IMR-90 (cell line): Measurements from ENCODE around the gene CENPA. TPM values are rescaled to one million over a fixed set of nuclear protein-coding genes. Genes with fewer than 3 reads are reported as not detected.

Experiments
- ATAC-seq: fragments of 200-7000 bp; cut with Tn5 transposase; 2 replicates; pipeline ENCODE4 v1.9.1; 2020; ENCODE audit warnings: low read depth, mild to moderate bottlenecking, moderate library complexity
- BruUV-seq: library from RNA; stranded (reverse); fragments of 400-500 nt; replicated peaks from 2 replicates; lab custom pipeline; 2021; lab: Mats Ljungman, UMichigan
- CTCF ChIA-PET: fragments of 300-600 bp; formaldehyde crosslinking; extraction: SDS; loops from one replicate; lab custom pipeline; 2021; ENCODE audit warnings: antibody characterized with exemption; lab: Yijun Ruan, JAX
- POLR2A ChIA-PET: fragments of 300-600 bp; sonication (Branson Sonifier 250); formaldehyde crosslinking; loops from one replicate; lab custom pipeline; 2022; ENCODE audit warnings: antibody characterized with exemption; ENCODE audit not compliant: unreplicated experiment; lab: Charles Lee
- DNase-seq: peaks from one replicate; pipeline ENCODE4 v3.0.0; 2013
- H2AFZ ChIP-seq: replicated peaks from 2 replicates; pipeline ENCODE3; 2013; ENCODE audit warnings: low read length, mild to moderate bottlenecking; ENCODE audit not compliant: poor library complexity
- H2AK5ac ChIP-seq: 2 replicates; pipeline ENCODE4 v1.6.1; 2013; ENCODE audit warnings: low read depth, low read length, inconsistent platforms
- H2AK9ac ChIP-seq: replicated peaks from 2 replicates; pipeline ENCODE3; 2013; ENCODE audit warnings: mild to moderate bottlenecking, low read depth, low read length, moderate library complexity; ENCODE audit not compliant: poor library complexity
- H2BK120ac ChIP-seq: 2 replicates; pipeline ENCODE4 v1.6.1; 2013; ENCODE audit warnings: low read depth, low read length, inconsistent platforms
- H2BK15ac ChIP-seq: 3 replicates; pipeline ENCODE4 v1.6.1; 2013; ENCODE audit warnings: low read depth, low read length, inconsistent platforms
- H2BK20ac ChIP-seq: 2 replicates; pipeline ENCODE4 v1.6.1; 2013; ENCODE audit warnings: low read depth, mild to moderate bottlenecking, inconsistent platforms, low read length, moderate library complexity
- H2BK5ac ChIP-seq: 2 replicates; pipeline ENCODE4 v1.6.1; 2013; ENCODE audit warnings: mild to moderate bottlenecking, low read depth, low read length, inconsistent platforms; ENCODE audit not compliant: poor library complexity, severe bottlenecking
- H3K14ac ChIP-seq: replicated peaks from 2 replicates; pipeline ENCODE4 v1.6.1; 2013; ENCODE audit warnings: low read depth, low read length, inconsistent platforms
- H3K18ac ChIP-seq: 2 replicates; pipeline ENCODE4 v1.6.1; 2013; ENCODE audit warnings: low read depth, low read length, control low read depth
- H3K23ac ChIP-seq: 2 replicates; pipeline ENCODE4 v1.6.1; 2013; ENCODE audit warnings: low read depth, low read length, inconsistent platforms
- H3K27ac ChIP-seq: 2 replicates; pipeline ENCODE4 v1.5.1; 2013; ENCODE audit warnings: mild to moderate bottlenecking, control low read depth, low read length; ENCODE audit not compliant: insufficient read depth
- H3K27me3 ChIP-seq: 2 replicates; pipeline ENCODE4 v1.6.1; 2013; ENCODE audit warnings: low read length; ENCODE audit not compliant: control insufficient read depth, insufficient read depth
- H3K36me3 ChIP-seq: 2 replicates; pipeline ENCODE4 v1.6.1; 2013; ENCODE audit warnings: low read length, mixed read lengths; ENCODE audit not compliant: control insufficient read depth, insufficient read depth
- H3K4ac ChIP-seq: 2 replicates; pipeline ENCODE4 v1.6.1; 2013; ENCODE audit warnings: low read depth, low read length, inconsistent platforms
- H3K4me1 ChIP-seq: 2 replicates; pipeline ENCODE4 v1.6.1; 2013; ENCODE audit warnings: low read length, mixed read lengths; ENCODE audit not compliant: control insufficient read depth, insufficient read depth
- H3K4me2 ChIP-seq: 2 replicates; pipeline ENCODE4 v1.6.1; 2013; ENCODE audit warnings: low read depth, mild to moderate bottlenecking, control low read depth, low read length, moderate library complexity
- H3K4me3 ChIP-seq: 2 replicates; pipeline ENCODE4 v1.5.1; 2013; ENCODE audit warnings: low read depth, mild to moderate bottlenecking, control low read depth, low read length, moderate library complexity; ENCODE audit not compliant: insufficient read depth
- H3K56ac ChIP-seq: 2 replicates; pipeline ENCODE4 v1.6.1; 2013; ENCODE audit warnings: low read length, inconsistent platforms; ENCODE audit not compliant: insufficient read depth; ENCODE audit errors: extremely low read depth
- H3K79me1 ChIP-seq, 2 experiments: 2 replicates each; pipeline ENCODE4 v1.6.1; 2013; ENCODE audit warnings: low read length in 2 of 2, inconsistent platforms in 1 of 2, low read depth in 1 of 2
- H3K9ac ChIP-seq: 2 replicates; pipeline ENCODE4 v1.6.1; 2013; ENCODE audit warnings: low read depth, low read length, control low read depth
- H3K9me1 ChIP-seq: 2 replicates; pipeline ENCODE4 v1.6.1; 2013; ENCODE audit warnings: low read length, inconsistent platforms; ENCODE audit not compliant: insufficient read depth
- H3K9me3 ChIP-seq: 2 replicates; pipeline ENCODE4 v1.6.1; 2013; ENCODE audit warnings: low read length; ENCODE audit not compliant: control insufficient read depth, insufficient read depth
- H4K20me1 ChIP-seq: 2 replicates; pipeline ENCODE4 v1.6.1; 2013; ENCODE audit warnings: low read length, inconsistent platforms; ENCODE audit not compliant: insufficient read depth
- H4K5ac ChIP-seq: 2 replicates; pipeline ENCODE4 v1.6.1; 2013; ENCODE audit warnings: mild to moderate bottlenecking, low read depth, low read length, control low read depth
- H4K8ac ChIP-seq, 2 experiments: 2 replicates each; pipeline ENCODE4 v1.6.1; 2013; ENCODE audit warnings: low read depth in 2 of 2, low read length in 2 of 2, control low read depth in 1 of 2, inconsistent platforms in 1 of 2
- H4K91ac ChIP-seq: 2 replicates; pipeline ENCODE4 v1.6.1; 2013; ENCODE audit warnings: low read depth, low read length, inconsistent platforms; ENCODE audit not compliant: insufficient read depth
- BHLHE40 ChIP-seq: fragments of 150-350 bp; IDR thresholded peaks from 2 replicates; pipeline ENCODE4 v1.6.1; 2016; ENCODE audit warnings: mild to moderate bottlenecking, low read depth, low read length
- CEBPB ChIP-seq: IDR thresholded peaks from 2 replicates; pipeline ENCODE4 v1.6.1; 2012; ENCODE audit warnings: low read depth, low read length, improper control_type of control experiment
- CHD1 ChIP-seq: IDR thresholded peaks from 2 replicates; pipeline ENCODE4 v1.6.1; 2012; ENCODE audit warnings: low read depth, low read length, improper control_type of control experiment
- FOS ChIP-seq: fragments of 150-350 bp; IDR thresholded peaks from 2 replicates; pipeline ENCODE4 v1.6.1; 2016; ENCODE audit warnings: low read depth, low read length
- MAFK ChIP-seq: IDR thresholded peaks from 2 replicates; pipeline ENCODE4 v1.6.1; 2012; ENCODE audit warnings: low read depth, low read length, improper control_type of control experiment
- MAZ ChIP-seq: IDR thresholded peaks from 2 replicates; pipeline ENCODE4 v1.6.1; 2012; ENCODE audit warnings: low read depth, mild to moderate bottlenecking, low read length, improper control_type of control experiment, moderate library complexity, borderline replicate concordance
- MXI1 ChIP-seq: IDR thresholded peaks from 2 replicates; pipeline ENCODE4 v1.6.1; 2012; ENCODE audit warnings: low read depth, mild to moderate bottlenecking, low read length, moderate library complexity, borderline replicate concordance
- NFE2L2 ChIP-seq: fragments of 150-350 bp; IDR thresholded peaks from 2 replicates; pipeline ENCODE4 v1.6.1; 2016; ENCODE audit warnings: low read depth, mild to moderate bottlenecking, low read length
- POLR2A ChIP-seq: IDR thresholded peaks from 2 replicates; pipeline ENCODE4 v1.6.1; 2012; ENCODE audit warnings: mild to moderate bottlenecking, low read depth, low read length
- RCOR1 ChIP-seq: IDR thresholded peaks from 2 replicates; pipeline ENCODE4 v1.6.1; 2012; ENCODE audit warnings: mild to moderate bottlenecking, low read length, improper control_type of control experiment; ENCODE audit not compliant: insufficient replicate concordance
- RFX5 ChIP-seq: IDR thresholded peaks from 2 replicates; pipeline ENCODE4 v1.8.0; 2012; ENCODE audit warnings: low read depth, mild to moderate bottlenecking, low read length, moderate library complexity
- SMC3 ChIP-seq: fragments of 150-350 bp; IDR thresholded peaks from 2 replicates; pipeline ENCODE4 v1.6.1; 2016; ENCODE audit warnings: low read depth, mild to moderate bottlenecking, antibody characterized with exemption, low read length, moderate library complexity
- WGBS, 2 experiments: methylation state at CpG; one replicate each; pipeline versions ENCODE4 v1.1.5 to v1.1.7; 2013; ENCODE audit warnings: missing lambda C conversion rate in 2 of 2; ENCODE audit not compliant: insufficient read length in 1 of 2; ENCODE audit errors: extremely low coverage in 2 of 2; 5-methylcytosine and 5-hydroxymethylcytosine counted together
- dilution Hi-C: fragments of 300-500 bp; cut with HindIII; formaldehyde crosslinking; loops from one replicate; pipeline ENCODE4 v1.14.3; 2018; ENCODE audit warnings: low sequenced_read_pairs; ENCODE audit not compliant: unreplicated experiment
- in situ Hi-C: fragments of 300-500 bp; cut with MboI; formaldehyde crosslinking; loops from 3 replicates; pipeline ENCODE4 v1.14.3; 2019; ENCODE audit warnings: low sequenced_read_pairs, inconsistent platforms, mixed read lengths
- intact Hi-C: fragments of 100-400 bp; cut with micrococcal nuclease; formaldehyde crosslinking; loops from 2 replicates; pipeline ENCODE4 v1.10.0; 2022
- polyA plus RNA-seq, 3 experiments: library from polyadenylated mRNA; depleted of rRNA; stranded (reverse); fragments of >200 nt; gene quantifications; 2 replicates each; pipeline ENCODE4 v1.2.3, GENCODE V29; 2012; ENCODE audit warnings: low replicate concordance in 1 of 3
- total RNA-seq: library from RNA; depleted of rRNA; stranded (reverse); fragments of >200 nt; gene quantifications from 2 replicates; pipeline ENCODE4 v1.2.3, GENCODE V29; 2012
- TF ChIP-seq, protein P1 (sequence below): conservative IDR thresholded peaks from 2 replicates; pipeline ENCODE4 v1.5.1; 2012; ENCODE audit warnings: mild to moderate bottlenecking, low read depth, low read length, improper control_type of control experiment
- TF ChIP-seq, protein P2 (sequence below): fragments of 150-350 bp; IDR thresholded peaks from 2 replicates; pipeline ENCODE4 v1.6.1; 2016; ENCODE audit warnings: low read depth, mild to moderate bottlenecking, low read length, moderate library complexity, borderline replicate concordance
- TF ChIP-seq, protein P3 (sequence below): fragments of 150-350 bp; IDR thresholded peaks from 2 replicates; pipeline ENCODE4 v1.6.1; 2017; ENCODE audit warnings: mild to moderate bottlenecking, antibody characterized with exemption, low read length, low read depth

Gene CENPA
- total and polyA plus RNA-seq, 2 of the 4 experiments (the other 2 are of a cell fraction) = 7.7 to 14.9 TPM

DNA sequence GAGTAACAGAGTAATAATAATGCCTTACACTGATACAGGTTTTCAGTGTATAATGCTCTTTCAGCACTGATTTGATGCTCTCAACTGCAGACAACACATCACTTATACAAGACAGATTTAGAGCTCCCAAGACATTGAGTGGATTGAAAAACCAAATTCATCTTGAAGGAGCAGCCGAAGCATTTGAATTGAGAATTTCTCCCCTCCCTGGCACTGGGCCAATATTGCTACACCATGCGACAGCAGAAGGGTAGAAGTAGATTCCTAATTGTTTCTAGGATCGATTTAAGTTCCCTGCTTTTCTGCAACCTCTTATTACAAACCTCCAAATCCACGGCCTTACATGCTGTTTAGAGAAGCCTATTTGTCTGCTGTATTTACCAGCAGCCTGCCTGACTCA is 15.5 kb downstream of the CENPA start:
- Histone ChIP-seq H3K18ac (no peak overlapping the region), H2BK5ac (no peak overlapping the region), H2BK15ac (no peak overlapping the region), H2BK20ac (no peak overlapping the region), H3K79me1 (peaks cover 0 to 4% of the 10 kb centered on the region in 2 experiments; a peak in 2 of 4 replicates), H2AK5ac (no peak overlapping the region), H3K14ac (no peak overlapping the region), H3K9me1 (no peaks in the 10 kb centered on the region; the same call in 1 of the 2 replicates), H3K4me3 (no peak overlapping the region), H4K20me1 (no peaks in the 10 kb centered on the region), H3K23ac (no peak overlapping the region), H2AK9ac (no peak overlapping the region), H3K9ac (no peak overlapping the region), H3K4me1 (no peaks in the 10 kb centered on the region), H3K36me3 (peaks cover 2% of the 10 kb centered on the region; the same call in 1 of the 2 replicates), H3K27ac (no peak overlapping the region), H2AFZ (no peak overlapping the region), H2BK120ac (no peak overlapping the region), H3K27me3 (no peaks in the 10 kb centered on the region), H3K4ac (no peak overlapping the region), H4K5ac (no peak overlapping the region), H3K4me2 (no peak overlapping the region), H4K91ac (no peak overlapping the region), H3K56ac (no peak overlapping the region), H4K8ac (no peak overlapping the region), H3K9me3 (no peaks in the 10 kb centered on the region)
- dilution Hi-C loops (no loop called here), in situ Hi-C loops (no loop called here), intact Hi-C loops (no loop called here)
- no TSS peak for BruUV-seq
- TF ChIP-seq CHD1 (no peak), MXI1 (no peak), CEBPB (no peak), MAFK (no peak), RFX5 (no peak), RCOR1 (no peak), BHLHE40 (no peak), SMC3 (no peak), NFE2L2 (no peak), FOS (no peak), MAZ (no peak), POLR2A (no peak)
- TF ChIP-seq, protein P1, sequence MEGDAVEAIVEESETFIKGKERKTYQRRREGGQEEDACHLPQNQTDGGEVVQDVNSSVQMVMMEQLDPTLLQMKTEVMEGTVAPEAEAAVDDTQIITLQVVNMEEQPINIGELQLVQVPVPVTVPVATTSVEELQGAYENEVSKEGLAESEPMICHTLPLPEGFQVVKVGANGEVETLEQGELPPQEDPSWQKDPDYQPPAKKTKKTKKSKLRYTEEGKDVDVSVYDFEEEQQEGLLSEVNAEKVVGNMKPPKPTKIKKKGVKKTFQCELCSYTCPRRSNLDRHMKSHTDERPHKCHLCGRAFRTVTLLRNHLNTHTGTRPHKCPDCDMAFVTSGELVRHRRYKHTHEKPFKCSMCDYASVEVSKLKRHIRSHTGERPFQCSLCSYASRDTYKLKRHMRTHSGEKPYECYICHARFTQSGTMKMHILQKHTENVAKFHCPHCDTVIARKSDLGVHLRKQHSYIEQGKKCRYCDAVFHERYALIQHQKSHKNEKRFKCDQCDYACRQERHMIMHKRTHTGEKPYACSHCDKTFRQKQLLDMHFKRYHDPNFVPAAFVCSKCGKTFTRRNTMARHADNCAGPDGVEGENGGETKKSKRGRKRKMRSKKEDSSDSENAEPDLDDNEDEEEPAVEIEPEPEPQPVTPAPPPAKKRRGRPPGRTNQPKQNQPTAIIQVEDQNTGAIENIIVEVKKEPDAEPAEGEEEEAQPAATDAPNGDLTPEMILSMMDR = no peak
- TF ChIP-seq, protein P2, sequence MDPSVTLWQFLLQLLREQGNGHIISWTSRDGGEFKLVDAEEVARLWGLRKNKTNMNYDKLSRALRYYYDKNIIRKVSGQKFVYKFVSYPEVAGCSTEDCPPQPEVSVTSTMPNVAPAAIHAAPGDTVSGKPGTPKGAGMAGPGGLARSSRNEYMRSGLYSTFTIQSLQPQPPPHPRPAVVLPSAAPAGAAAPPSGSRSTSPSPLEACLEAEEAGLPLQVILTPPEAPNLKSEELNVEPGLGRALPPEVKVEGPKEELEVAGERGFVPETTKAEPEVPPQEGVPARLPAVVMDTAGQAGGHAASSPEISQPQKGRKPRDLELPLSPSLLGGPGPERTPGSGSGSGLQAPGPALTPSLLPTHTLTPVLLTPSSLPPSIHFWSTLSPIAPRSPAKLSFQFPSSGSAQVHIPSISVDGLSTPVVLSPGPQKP = no peak
- TF ChIP-seq, protein P3, sequence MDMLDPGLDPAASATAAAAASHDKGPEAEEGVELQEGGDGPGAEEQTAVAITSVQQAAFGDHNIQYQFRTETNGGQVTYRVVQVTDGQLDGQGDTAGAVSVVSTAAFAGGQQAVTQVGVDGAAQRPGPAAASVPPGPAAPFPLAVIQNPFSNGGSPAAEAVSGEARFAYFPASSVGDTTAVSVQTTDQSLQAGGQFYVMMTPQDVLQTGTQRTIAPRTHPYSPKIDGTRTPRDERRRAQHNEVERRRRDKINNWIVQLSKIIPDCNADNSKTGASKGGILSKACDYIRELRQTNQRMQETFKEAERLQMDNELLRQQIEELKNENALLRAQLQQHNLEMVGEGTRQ = no peak
- POLR2A ChIA-PET = no interaction called here
- WGBS, 2 experiments = no CpG with 5 or more reads among the region's 4 CpGs
- ATAC-seq (no peak), DNase-seq (no peak)
- CTCF ChIA-PET = interaction anchor here (0.6 kb wide), 1 partner anchor 107 kb away, joined by 5 read pairs; no protein-coding TSS in a partner anchor
